ENCODE data around the gene MAFB.

Gene MAFB

DNA sequence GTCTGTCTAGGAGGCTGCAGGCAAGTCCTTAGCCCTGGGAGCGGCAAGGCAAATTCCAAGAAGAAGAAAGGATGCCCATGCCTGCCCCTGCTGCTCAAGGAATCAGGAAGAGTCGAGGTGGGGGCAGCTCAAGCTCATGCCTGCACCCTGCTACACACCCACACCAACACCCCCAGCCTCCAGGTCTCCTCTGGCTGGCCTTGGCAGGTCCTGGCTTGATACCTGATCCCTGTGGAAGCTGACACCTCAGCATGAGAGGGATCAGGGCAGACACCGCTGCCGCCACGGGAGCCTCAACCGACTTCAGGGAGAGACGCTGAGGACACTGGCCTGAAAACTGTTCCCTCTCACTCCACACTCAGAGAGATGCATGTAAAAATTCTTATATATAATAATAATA is 35.5 kb upstream of the MAFB start:
- TF ChIP-seq, protein P1, sequence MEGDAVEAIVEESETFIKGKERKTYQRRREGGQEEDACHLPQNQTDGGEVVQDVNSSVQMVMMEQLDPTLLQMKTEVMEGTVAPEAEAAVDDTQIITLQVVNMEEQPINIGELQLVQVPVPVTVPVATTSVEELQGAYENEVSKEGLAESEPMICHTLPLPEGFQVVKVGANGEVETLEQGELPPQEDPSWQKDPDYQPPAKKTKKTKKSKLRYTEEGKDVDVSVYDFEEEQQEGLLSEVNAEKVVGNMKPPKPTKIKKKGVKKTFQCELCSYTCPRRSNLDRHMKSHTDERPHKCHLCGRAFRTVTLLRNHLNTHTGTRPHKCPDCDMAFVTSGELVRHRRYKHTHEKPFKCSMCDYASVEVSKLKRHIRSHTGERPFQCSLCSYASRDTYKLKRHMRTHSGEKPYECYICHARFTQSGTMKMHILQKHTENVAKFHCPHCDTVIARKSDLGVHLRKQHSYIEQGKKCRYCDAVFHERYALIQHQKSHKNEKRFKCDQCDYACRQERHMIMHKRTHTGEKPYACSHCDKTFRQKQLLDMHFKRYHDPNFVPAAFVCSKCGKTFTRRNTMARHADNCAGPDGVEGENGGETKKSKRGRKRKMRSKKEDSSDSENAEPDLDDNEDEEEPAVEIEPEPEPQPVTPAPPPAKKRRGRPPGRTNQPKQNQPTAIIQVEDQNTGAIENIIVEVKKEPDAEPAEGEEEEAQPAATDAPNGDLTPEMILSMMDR (IDR thresholded peaks at IDR 0.05; ENCODE audit: low read depth, low read length): no peak
- no peak for DNase-seq

DNA sequence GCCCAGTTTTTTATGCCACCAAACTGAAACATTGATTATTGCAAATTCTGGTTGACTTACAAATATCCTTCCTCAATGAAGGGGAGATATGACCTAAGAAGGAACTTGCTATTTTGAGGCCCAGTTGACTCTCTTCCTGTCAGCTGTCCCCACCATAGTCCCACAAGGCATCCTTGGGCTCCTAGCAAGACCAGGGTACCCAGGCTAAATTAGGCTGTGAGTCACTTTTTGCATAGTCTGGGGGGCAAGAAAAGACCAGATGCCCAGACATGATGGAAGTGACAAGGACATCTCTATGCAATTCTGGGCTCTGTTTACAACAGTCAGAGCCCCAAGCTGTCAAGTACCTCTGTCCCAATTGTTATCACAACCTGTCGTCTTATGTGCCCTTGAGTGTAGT is 31.8 kb upstream of the MAFB start:
- Histone ChIP-seq H3K27me3 (ENCODE audit: insufficient read depth, low read depth, severe bottlenecking) (peaks cover 83% of the 10 kb centered on the region), H3K36me3 (no peaks in the 10 kb centered on the region), H3K9me3 (ENCODE audit: severe bottlenecking) (no peaks in the 10 kb centered on the region), H3K27ac (no peak overlapping the region), H3K4me3 (ENCODE audit: low read depth, low read length) (no peak overlapping the region)
- no peak for DNase-seq
- TF ChIP-seq, protein P1 (IDR thresholded peaks at IDR 0.05; ENCODE audit: low read depth, low read length): no peak

More for the DNA sequence above, 35.5 kb upstream of the MAFB start:
- Histone ChIP-seq H3K27me3 (ENCODE audit: insufficient read depth, low read depth, severe bottlenecking) (peaks cover 58% of the 10 kb centered on the region), H3K9me3 (ENCODE audit: severe bottlenecking) (no peaks in the 10 kb centered on the region), H3K4me3 (ENCODE audit: low read depth, low read length) (no peak overlapping the region), H3K36me3 (no peaks in the 10 kb centered on the region), H3K27ac (no peak overlapping the region)

DNA sequence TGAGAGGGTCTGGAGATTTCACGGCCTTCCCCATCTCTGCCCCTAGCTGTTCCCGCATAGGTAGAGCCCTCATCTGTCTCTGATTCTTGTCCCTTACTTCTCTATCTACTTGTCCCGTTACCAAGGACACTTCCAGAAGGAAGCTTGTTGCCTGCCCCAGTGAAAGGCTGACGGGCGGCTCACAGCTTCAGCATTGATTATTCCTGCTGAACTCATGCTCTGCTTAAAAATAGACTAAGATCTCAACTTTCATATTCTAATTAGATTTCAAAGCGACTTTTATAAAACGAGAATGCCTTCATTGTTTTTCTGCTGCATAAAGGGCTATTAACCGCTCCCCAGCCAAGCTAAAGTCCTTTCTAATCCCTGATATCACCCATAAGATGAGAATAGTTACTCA is 31.1 kb upstream of the MAFB start:
- H3K36me3 ChIP-seq: no peaks in the 10 kb centered on the region
- H3K4me3 ChIP-seq (ENCODE audit: low read depth, low read length): no peak overlapping the region
- TF ChIP-seq, protein P1 (IDR thresholded peaks at IDR 0.05; ENCODE audit: low read depth, low read length): no peak
- no peak overlapping the region for H3K27ac ChIP-seq
- peaks cover 87% of the 10 kb centered on the region for H3K27me3 ChIP-seq (ENCODE audit: insufficient read depth, low read depth, severe bottlenecking)
- no peaks in the 10 kb centered on the region for H3K9me3 ChIP-seq (ENCODE audit: severe bottlenecking)
- no peak for DNase-seq

DNA sequence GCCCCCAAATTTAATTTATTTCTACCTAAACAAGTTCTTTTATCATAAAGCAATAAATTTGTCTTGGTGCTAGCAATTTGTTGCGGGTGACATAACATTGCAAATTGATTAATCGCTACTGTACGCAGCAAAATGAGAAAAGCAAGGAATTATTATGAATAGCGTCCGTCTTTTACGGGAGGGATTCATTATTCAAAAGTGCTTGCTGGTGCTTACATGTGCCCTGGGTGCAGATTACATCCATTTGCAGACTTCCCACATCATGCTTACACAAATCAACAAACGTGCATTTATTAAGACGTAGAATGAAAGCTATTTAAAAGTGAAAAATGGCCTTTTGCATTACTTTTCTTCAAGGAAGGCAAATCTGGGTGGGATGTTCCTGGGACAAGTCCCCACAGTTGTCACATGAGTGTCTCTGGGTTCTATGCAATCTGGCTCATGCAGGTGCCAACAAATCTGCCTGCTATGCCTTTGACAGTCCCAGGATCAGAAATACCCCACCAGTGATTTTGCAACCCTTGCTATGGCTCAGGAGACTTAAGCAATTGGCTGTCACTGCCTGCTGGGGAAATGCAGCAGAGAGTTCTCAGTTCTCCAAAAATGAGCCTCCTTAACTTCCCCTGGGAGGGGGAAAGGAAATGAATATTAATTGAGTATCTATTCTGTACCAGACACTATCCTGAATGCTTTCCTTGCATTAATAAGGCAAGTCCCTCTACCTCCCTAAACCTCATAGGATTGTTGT is 30.1 kb upstream of the MAFB start:
- DNase-seq: no peak
- H3K27ac ChIP-seq: no peak overlapping the region
- TF ChIP-seq, protein P1 (IDR thresholded peaks at IDR 0.05; ENCODE audit: low read depth, low read length): no peak
- H3K27me3 ChIP-seq (ENCODE audit: insufficient read depth, low read depth, severe bottlenecking): peaks cover 87% of the 10 kb centered on the region
- no peaks in the 10 kb centered on the region for H3K36me3 ChIP-seq
- H3K9me3 ChIP-seq (ENCODE audit: severe bottlenecking): no peaks in the 10 kb centered on the region
- H3K4me3 ChIP-seq (ENCODE audit: low read depth, low read length): no peak overlapping the region

DNA sequence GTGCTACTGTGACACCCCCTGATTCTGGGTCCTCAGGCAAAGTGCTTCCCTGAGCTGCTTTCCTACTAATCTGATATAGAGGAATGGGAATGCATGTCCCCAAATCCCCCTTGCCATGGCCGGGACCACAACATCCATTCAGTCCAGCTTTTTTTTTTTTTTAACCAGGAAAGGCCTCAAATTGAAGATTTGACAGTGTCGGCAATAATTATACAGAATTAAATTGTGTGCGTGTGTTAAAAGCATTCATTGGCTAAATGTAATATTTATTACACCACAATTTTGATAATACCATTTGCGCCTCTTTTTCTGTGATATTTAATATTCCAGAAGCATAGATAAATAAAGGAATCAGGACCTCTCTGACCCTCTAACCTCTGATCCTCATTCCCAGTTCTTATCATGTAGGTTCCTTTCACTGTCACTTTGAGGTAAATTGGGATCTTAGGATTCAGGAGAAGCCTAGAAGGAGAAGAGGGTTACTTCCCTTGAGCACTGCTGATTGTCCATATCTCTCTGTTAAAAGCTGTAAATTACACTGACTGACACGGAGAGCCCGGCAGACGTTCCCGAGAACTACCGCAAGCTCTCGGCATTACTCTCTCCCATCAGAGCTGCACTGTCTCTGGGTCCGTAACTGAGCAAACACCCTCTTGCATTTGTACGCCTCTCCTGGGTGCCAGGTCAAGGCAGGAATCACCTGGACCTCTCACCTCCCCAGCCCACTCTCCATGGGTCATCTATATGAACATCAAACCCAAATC is 29.4 kb upstream of the MAFB start:
- H3K36me3 ChIP-seq: no peaks in the 10 kb centered on the region
- no peak for DNase-seq
- peaks cover 89% of the 10 kb centered on the region for H3K27me3 ChIP-seq (ENCODE audit: insufficient read depth, low read depth, severe bottlenecking)
- H3K9me3 ChIP-seq (ENCODE audit: severe bottlenecking): no peaks in the 10 kb centered on the region
- no peak overlapping the region for H3K4me3 ChIP-seq (ENCODE audit: low read depth, low read length)
- TF ChIP-seq, protein P1 (IDR thresholded peaks at IDR 0.05; ENCODE audit: low read depth, low read length): no peak
- H3K27ac ChIP-seq: no peak overlapping the region
